Osteoblast (primary cell): ENCODE data around the gene ZNF429. TPM values are rescaled to one million over a fixed set of nuclear protein-coding genes. Genes with fewer than 3 reads are reported as not detected.

Experiments
- DNase-seq: peaks from one replicate; pipeline ENCODE4 v3.0.0; 2011; ENCODE audit warnings: low spot score, mixed read lengths; ENCODE audit not compliant: insufficient read length; ENCODE audit errors: missing footprints
- H2AFZ ChIP-seq: 2 replicates; pipeline ENCODE4 v1.6.0; 2011; ENCODE audit warnings: mild to moderate bottlenecking, low read length
- H3K27ac ChIP-seq: 2 replicates; pipeline ENCODE4 v1.5.1; 2011; ENCODE audit warnings: mild to moderate bottlenecking, low read depth, low read length, moderate library complexity
- H3K27me3 ChIP-seq: 2 replicates; pipeline ENCODE4 v1.6.0; 2012; ENCODE audit warnings: mild to moderate bottlenecking, control low read depth, inconsistent platforms, low read length, moderate library complexity; ENCODE audit not compliant: insufficient read depth
- H3K36me3 ChIP-seq: 2 replicates; pipeline ENCODE4 v1.5.1; 2011; ENCODE audit warnings: mild to moderate bottlenecking, low read length, control low read depth, moderate library complexity; ENCODE audit not compliant: insufficient read depth
- H3K4me1 ChIP-seq: 2 replicates; pipeline ENCODE4 v1.5.1; 2011; ENCODE audit warnings: mild to moderate bottlenecking, low read length, control low read depth, moderate library complexity; ENCODE audit not compliant: insufficient read depth
- H3K4me2 ChIP-seq: 2 replicates; pipeline ENCODE4 v1.6.0; 2011; ENCODE audit warnings: mild to moderate bottlenecking, low read length; ENCODE audit not compliant: insufficient read depth
- H3K4me3 ChIP-seq: fragments of 200-600 bp; sonication (generic); 3 replicates; pipeline ENCODE4 v1.5.1; 2012; ENCODE audit warnings: mild to moderate bottlenecking, low read length, inconsistent platforms; ENCODE audit not compliant: insufficient read depth
- H3K79me2 ChIP-seq: 2 replicates; pipeline ENCODE4 v1.6.0; 2012; ENCODE audit warnings: mild to moderate bottlenecking, low read length, control low read depth, inconsistent platforms; ENCODE audit not compliant: insufficient read depth
- H3K9me3 ChIP-seq: 2 replicates; pipeline ENCODE4 v1.5.1; 2011; ENCODE audit warnings: low read depth, low read length, control low read depth
- H4K20me1 ChIP-seq: 2 replicates; pipeline ENCODE4 v1.6.0; 2012; ENCODE audit warnings: mild to moderate bottlenecking, low read length, control low read depth; ENCODE audit not compliant: insufficient read depth
- total RNA-seq: library from RNA; depleted of rRNA; stranded (reverse); fragments of >200 nt; gene quantifications from 2 replicates; pipeline ENCODE4 v1.2.3, GENCODE V29; 2012
- TF ChIP-seq, protein P1 (sequence below): IDR thresholded peaks from 2 replicates; pipeline ENCODE4 v1.5.1; 2011; ENCODE audit warnings: mild to moderate bottlenecking, low read depth, low read length, moderate library complexity; ENCODE audit errors: extremely low read depth

Gene ZNF429
- total RNA-seq, 1 donor: 9.4 TPM

DNA sequence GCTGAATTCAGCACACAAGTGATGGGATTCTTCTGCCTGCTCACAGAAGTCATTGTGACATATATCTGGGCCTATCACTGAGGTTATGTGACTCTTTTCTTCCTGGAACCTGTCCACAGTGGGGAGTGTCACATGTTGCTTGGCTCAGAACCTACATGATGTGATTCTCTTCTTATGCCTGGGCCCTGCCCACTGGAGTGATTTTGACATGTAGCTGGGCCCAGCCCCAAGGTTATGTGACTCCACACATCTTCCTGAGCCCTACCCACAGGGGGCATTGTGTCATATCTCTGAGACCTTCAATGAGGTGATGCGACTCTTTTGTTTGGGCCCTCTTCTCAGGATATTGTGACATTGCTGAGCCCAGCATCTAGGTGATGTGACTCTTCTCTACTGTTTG lies 17.4 kb upstream of the ZNF429 start:
- Histone ChIP-seq H3K36me3 (no peaks in the 10 kb centered on the region), H3K27ac (no peak overlapping the region), H2AFZ (no peak overlapping the region), H3K27me3 (no peaks in the 10 kb centered on the region), H3K4me3 (no peak overlapping the region), H3K9me3 (no peaks in the 10 kb centered on the region), H3K4me2 (no peak overlapping the region), H3K79me2 (no peaks in the 10 kb centered on the region), H3K4me1 (no peaks in the 10 kb centered on the region), H4K20me1 (no peaks in the 10 kb centered on the region)
- TF ChIP-seq, protein P1, sequence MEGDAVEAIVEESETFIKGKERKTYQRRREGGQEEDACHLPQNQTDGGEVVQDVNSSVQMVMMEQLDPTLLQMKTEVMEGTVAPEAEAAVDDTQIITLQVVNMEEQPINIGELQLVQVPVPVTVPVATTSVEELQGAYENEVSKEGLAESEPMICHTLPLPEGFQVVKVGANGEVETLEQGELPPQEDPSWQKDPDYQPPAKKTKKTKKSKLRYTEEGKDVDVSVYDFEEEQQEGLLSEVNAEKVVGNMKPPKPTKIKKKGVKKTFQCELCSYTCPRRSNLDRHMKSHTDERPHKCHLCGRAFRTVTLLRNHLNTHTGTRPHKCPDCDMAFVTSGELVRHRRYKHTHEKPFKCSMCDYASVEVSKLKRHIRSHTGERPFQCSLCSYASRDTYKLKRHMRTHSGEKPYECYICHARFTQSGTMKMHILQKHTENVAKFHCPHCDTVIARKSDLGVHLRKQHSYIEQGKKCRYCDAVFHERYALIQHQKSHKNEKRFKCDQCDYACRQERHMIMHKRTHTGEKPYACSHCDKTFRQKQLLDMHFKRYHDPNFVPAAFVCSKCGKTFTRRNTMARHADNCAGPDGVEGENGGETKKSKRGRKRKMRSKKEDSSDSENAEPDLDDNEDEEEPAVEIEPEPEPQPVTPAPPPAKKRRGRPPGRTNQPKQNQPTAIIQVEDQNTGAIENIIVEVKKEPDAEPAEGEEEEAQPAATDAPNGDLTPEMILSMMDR: no peak
- peak; percentile 55 for DNase-seq

DNA sequence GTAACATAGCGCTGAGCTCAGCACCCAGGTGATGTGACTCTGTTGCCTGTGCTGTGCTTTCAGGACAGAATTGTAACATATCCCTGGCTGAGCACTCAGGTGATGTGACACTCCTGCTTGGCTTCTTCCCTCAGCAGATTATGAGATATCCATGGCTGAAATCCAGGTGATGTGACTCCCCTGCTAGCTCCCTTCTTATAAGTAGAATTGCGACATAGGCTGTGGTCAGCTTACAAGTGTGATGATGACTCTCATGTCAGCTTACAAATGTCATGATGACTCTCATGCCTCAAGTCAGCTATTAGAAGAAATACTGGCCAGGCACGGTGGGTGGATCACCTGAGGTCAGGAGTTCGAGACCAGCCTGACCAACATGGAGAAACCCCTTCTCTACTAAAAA lies 14.3 kb upstream of the ZNF429 start:
- H4K20me1 ChIP-seq: no peaks in the 10 kb centered on the region
- no peaks in the 10 kb centered on the region for H3K27me3 ChIP-seq
- H3K4me2 ChIP-seq: no peak overlapping the region
- no peaks in the 10 kb centered on the region for H3K36me3 ChIP-seq
- TF ChIP-seq, protein P1: no peak
- DNase-seq: no peak
- H3K27ac ChIP-seq: no peak overlapping the region
- H2AFZ ChIP-seq: no peak overlapping the region
- no peak overlapping the region for H3K4me3 ChIP-seq
- H3K79me2 ChIP-seq: no peaks in the 10 kb centered on the region
- no peaks in the 10 kb centered on the region for H3K4me1 ChIP-seq
- H3K9me3 ChIP-seq: no peaks in the 10 kb centered on the region

DNA sequence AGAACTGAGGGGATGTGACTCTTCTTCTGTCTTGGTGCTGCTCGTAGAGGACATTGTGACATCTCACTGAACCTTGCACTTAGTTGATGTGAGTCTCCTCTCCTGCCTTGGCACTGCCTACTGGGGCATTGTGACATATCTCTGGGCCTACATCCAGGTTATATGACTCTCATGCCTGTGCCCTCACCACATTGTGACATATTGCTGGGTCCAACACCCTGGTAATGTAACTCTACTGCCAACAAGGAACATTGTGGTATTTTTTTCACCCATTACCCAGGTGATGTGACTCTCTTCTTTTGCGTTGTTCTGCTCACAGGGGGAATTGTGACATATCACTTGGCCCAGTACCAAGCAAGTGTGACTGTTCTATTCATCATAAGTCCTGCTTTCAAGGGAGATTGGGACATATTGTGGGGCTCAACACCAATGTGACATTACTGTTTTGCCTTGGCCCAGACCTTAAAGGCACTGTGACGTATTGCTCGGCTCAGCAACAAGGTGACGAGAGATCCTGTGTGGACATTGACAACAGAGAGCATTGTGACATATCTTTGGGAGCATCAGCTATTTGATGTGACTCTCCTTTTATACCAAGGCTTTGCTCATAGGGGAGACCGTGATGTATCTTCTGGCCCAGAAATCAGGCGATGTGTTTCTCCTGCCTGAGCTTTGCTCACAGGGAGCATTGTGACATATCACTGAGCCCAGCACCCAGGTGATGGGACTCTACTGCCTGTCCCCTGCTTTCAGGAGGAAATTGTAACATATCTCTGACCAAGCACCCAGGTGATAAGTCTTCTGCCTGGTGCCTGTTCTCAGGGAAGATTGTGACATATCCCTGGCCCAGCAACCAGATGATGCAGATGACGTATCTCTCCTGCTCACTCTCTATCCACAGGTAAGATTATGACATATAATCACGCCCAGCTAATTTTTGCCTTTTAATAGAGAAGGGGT lies 12.2 kb upstream of the ZNF429 start:
- DNase-seq: no peak
- TF ChIP-seq, protein P1: no peak

DNA sequence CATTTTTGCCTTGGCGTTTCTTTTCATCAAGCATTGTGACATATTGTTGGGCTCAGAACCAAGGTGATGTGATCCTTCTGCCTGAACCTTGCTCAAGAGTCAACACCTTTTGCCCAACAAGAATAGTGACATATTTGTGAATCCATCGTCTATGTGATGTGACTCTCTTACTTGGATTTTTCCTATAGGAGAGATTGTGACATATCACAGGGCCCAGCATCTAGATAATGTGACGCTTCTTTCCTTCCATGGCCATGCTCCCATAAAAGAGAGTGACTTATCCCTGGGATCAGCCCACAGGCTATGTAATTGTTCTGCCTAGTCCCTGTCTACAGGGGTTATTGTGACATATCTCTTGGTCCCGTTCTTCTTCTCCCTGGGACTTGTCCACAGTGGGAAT lies 8.5 kb upstream of the ZNF429 start:
- Histone ChIP-seq H3K9me3 (no peaks in the 10 kb centered on the region), H3K4me3 (no peak overlapping the region), H2AFZ (no peak overlapping the region), H3K79me2 (no peaks in the 10 kb centered on the region), H3K27ac (no peak overlapping the region), H3K4me2 (no peak overlapping the region), H3K36me3 (no peaks in the 10 kb centered on the region), H4K20me1 (no peaks in the 10 kb centered on the region), H3K27me3 (no peaks in the 10 kb centered on the region), H3K4me1 (no peaks in the 10 kb centered on the region)
- DNase-seq: no peak
- TF ChIP-seq, protein P1: no peak

More for the DNA sequence above, 12.2 kb upstream of the ZNF429 start:
- no peaks in the 10 kb centered on the region for H3K4me1 ChIP-seq
- no peaks in the 10 kb centered on the region for H3K36me3 ChIP-seq
- H3K27me3 ChIP-seq: no peaks in the 10 kb centered on the region
- H3K79me2 ChIP-seq: no peaks in the 10 kb centered on the region
- H2AFZ ChIP-seq: no peak overlapping the region
- H4K20me1 ChIP-seq: no peaks in the 10 kb centered on the region
- no peak overlapping the region for H3K4me2 ChIP-seq
- H3K9me3 ChIP-seq: no peaks in the 10 kb centered on the region
- H3K27ac ChIP-seq: no peak overlapping the region
- no peak overlapping the region for H3K4me3 ChIP-seq
